HepG2 (cell line): ENCODE results near the gene NFATC3. TPM values are rescaled to one million over a fixed set of nuclear protein-coding genes. Genes with fewer than 3 reads are reported as not detected.

ENCODE experiments used
- ATF7 ChIP-seq, 2 experiments: fragments of 450-650 bp in 1 of 2; sonication (generic) in 1 of 2; formaldehyde crosslinking in 1 of 2; IDR thresholded peaks; 2 replicates each; pipeline versions ENCODE4 v1.4.0 to v1.6.1; 2016 to 2020; ENCODE audit warnings: antibody characterized with exemption in 1 of 2, mild to moderate bottlenecking in 1 of 2, missing genetic modification reagents in 1 of 2
- BCL6 ChIP-seq: IDR thresholded peaks from 2 replicates; pipeline ENCODE4 v1.6.1; 2016; ENCODE audit warnings: missing genetic modification reagents, missing compliant biosample characterization
- EHMT2 ChIP-seq: fragments of 200-600 bp; sonication (generic); IDR thresholded peaks from 2 replicates; pipeline ENCODE4 v1.7.0; 2017; ENCODE audit warnings: antibody characterized with exemption, low read depth, low read length, borderline replicate concordance
- ESRRA ChIP-seq: sonication (generic); formaldehyde crosslinking; IDR thresholded peaks from 2 replicates; pipeline ENCODE4 v1.5.1; 2020; ENCODE audit warnings: mild to moderate bottlenecking, low read depth, missing genetic modification reagents
- KMT2B ChIP-seq: IDR thresholded peaks from 2 replicates; pipeline ENCODE4 v1.6.1; 2016; ENCODE audit warnings: missing genetic modification reagents, missing compliant biosample characterization
- NFKBIZ ChIP-seq: IDR thresholded peaks from 2 replicates; pipeline ENCODE4 v1.6.1; 2018; ENCODE audit warnings: missing genetic modification reagents, missing compliant biosample characterization
- NONO ChIP-seq, 2 experiments: fragments of 450-650 bp in 1 of 2; sonication (generic) in 1 of 2; formaldehyde crosslinking in 1 of 2; IDR thresholded peaks in 1 of 2; conservative IDR thresholded peaks in 1 of 2; 2 replicates each; pipeline versions ENCODE4 v1.6.1 to v1.8.0; 2017 to 2022; ENCODE audit warnings: mild to moderate bottlenecking in 1 of 2, missing genetic modification reagents in 1 of 2, moderate library complexity in 1 of 2
- RBFOX2 ChIP-seq: fragments of 200-400 bp; formaldehyde crosslinking; IDR thresholded peaks from 2 replicates; pipeline ENCODE4 v1.6.1; 2017; ENCODE audit warnings: low read depth, mild to moderate bottlenecking, low read length
- REST ChIP-seq, 2 experiments: IDR thresholded peaks; 2 replicates each; pipeline ENCODE4 v1.6.1; 2011 to 2012; ENCODE audit warnings: low read length in 2 of 2, borderline replicate concordance in 1 of 2, low read depth in 1 of 2, mild to moderate bottlenecking in 1 of 2, moderate library complexity in 1 of 2
- SOX13 ChIP-seq, 3 experiments: fragments of 450-650 bp in 1 of 3; sonication (generic) in 1 of 3; formaldehyde crosslinking in 1 of 3; IDR thresholded peaks in 2 of 3; conservative IDR thresholded peaks in 1 of 3; 2 replicates each; pipeline versions ENCODE4 v1.5.0 to v1.6.1; 2016 to 2020; ENCODE audit warnings: antibody characterized with exemption in 1 of 3, mild to moderate bottlenecking in 1 of 3, missing compliant biosample characterization in 1 of 3, missing genetic modification reagents in 1 of 3, moderate library complexity in 1 of 3
- UBTF ChIP-seq: sonication (generic); formaldehyde crosslinking; IDR thresholded peaks from 2 replicates; pipeline ENCODE4 v1.4.0; 2020; ENCODE audit warnings: mild to moderate bottlenecking, missing genetic modification reagents
- ZFP82 ChIP-seq: sonication (generic); formaldehyde crosslinking; IDR thresholded peaks from 2 replicates; pipeline ENCODE4 v1.5.1; 2020; ENCODE audit warnings: mild to moderate bottlenecking, missing genetic modification reagents, borderline replicate concordance
- polyA plus RNA-seq, 8 experiments: library from polyadenylated mRNA; depleted of rRNA in 3 of 8; stranded (reverse) in 7 of 8; unstranded in 1 of 8; fragments of >200 nt; fragmentation: Illumina TruSeq in 4 of 8; extraction: Trizol in 4 of 8; gene quantifications; 2 replicates each; pipeline versions ENCODE4 v1.2.1 to v1.2.3, GENCODE V29; 2011 to 2016; ENCODE audit warnings: low read depth in 4 of 8, missing spikeins in 1 of 8, mixed read lengths in 1 of 8; ENCODE audit not compliant: insufficient read depth in 1 of 8
- total RNA-seq, 5 experiments: library from RNA; depleted of rRNA; stranded (reverse); fragments of >200 nt; fragmentation: Illumina TruSeq; extraction: Trizol; gene quantifications; 2 replicates each; pipeline ENCODE4 v1.2.3, GENCODE V29; 2016; ENCODE audit warnings: low read depth in 1 of 5
- TF ChIP-seq, protein P1 (sequence below): sonication (generic); formaldehyde crosslinking; IDR thresholded peaks from 2 replicates; pipeline ENCODE4 v1.5.1; 2020; ENCODE audit warnings: mild to moderate bottlenecking, missing genetic modification reagents, moderate library complexity

Gene NFATC3
- total and polyA plus RNA-seq, 2 of the 13 experiments (the other 11 are each of a cell fraction or from before 2014, with no cell fraction given): 52.6 to 62.7 TPM

DNA sequence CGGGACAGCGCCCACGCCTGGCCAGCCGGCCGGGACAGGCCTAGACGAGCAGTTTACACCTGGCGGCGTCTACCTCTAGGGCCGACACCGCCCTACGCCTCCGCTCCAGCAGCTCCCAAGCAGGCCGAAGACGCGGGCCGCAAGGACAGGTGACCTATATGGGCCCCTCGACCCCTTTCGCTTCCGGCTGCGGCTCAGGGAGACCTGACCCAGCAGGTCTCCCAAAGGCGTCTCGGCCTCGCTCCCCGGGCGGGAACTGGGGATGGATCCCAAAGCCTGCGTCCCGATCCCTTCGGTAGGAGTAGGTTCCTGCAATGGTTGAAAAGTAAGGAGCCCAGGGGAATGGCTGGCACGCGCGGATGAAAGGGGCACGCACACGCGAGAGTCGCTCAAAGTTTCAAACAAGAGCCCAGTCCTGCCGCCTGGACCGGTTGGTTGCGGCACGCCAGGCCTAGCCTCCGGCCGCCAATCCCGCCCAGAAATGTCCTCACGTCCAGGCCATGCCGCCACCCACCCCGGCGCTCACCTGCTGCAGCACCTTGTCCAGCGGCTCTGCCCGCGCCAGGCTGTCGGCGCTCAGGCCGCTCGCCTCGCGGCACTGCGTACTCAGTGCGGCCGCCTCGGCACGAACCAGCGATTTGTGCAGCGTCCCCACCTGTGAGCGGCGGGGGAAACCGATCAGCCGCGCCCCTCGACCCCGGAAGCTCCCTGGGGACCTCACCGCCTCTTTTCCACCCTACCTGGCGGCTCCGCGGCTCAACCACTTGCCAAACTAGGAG lies 150.1 kb downstream of the NFATC3 start (continued):
- no peak for TF ChIP-seq ATF7 (IDR thresholded peaks at IDR 0.05)
- TF ChIP-seq ATF7 (CRISPR knock-in tag; IDR thresholded peaks at IDR 0.05): no peak; the same call in 1 of the 2 replicates
- no peak for TF ChIP-seq NFKBIZ (CRISPR knock-in tag)
- 0 out of 2 replicates have a peak, but pooled peaks have one; percentile 18 for TF ChIP-seq BCL6 (CRISPR knock-in tag)
- TF ChIP-seq REST (IDR thresholded peaks at IDR 0.05; ENCODE audit: borderline replicate concordance in 1 of 2, low read depth in 1 of 2, low read length in 2 of 2): no peak
- TF ChIP-seq EHMT2: no peak
- peak; percentile 32; the same call in 1 of the 2 replicates for TF ChIP-seq ESRRA (CRISPR knock-in tag)
- TF ChIP-seq, protein P1, sequence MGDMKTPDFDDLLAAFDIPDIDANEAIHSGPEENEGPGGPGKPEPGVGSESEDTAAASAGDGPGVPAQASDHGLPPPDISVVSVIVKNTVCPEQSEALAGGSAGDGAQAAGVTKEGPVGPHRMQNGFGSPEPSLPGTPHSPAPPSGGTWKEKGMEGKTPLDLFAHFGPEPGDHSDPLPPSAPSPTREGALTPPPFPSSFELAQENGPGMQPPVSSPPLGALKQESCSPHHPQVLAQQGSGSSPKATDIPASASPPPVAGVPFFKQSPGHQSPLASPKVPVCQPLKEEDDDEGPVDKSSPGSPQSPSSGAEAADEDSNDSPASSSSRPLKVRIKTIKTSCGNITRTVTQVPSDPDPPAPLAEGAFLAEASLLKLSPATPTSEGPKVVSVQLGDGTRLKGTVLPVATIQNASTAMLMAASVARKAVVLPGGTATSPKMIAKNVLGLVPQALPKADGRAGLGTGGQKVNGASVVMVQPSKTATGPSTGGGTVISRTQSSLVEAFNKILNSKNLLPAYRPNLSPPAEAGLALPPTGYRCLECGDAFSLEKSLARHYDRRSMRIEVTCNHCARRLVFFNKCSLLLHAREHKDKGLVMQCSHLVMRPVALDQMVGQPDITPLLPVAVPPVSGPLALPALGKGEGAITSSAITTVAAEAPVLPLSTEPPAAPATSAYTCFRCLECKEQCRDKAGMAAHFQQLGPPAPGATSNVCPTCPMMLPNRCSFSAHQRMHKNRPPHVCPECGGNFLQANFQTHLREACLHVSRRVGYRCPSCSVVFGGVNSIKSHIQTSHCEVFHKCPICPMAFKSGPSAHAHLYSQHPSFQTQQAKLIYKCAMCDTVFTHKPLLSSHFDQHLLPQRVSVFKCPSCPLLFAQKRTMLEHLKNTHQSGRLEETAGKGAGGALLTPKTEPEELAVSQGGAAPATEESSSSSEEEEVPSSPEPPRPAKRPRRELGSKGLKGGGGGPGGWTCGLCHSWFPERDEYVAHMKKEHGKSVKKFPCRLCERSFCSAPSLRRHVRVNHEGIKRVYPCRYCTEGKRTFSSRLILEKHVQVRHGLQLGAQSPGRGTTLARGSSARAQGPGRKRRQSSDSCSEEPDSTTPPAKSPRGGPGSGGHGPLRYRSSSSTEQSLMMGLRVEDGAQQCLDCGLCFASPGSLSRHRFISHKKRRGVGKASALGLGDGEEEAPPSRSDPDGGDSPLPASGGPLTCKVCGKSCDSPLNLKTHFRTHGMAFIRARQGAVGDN (CRISPR knock-in tag): peak; percentile 85
- peak; percentile 96 for TF ChIP-seq ZFP82 (CRISPR knock-in tag)
- peak; percentile 72 for TF ChIP-seq UBTF (CRISPR knock-in tag)
- peak; percentile 79 for TF ChIP-seq RBFOX2
- no peak for TF ChIP-seq SOX13 (IDR thresholded peaks at IDR 0.05)
- no peak for TF ChIP-seq SOX13 (CRISPR knock-in tag; conservative IDR thresholded peaks at IDR 0.05 in 1 of 2, IDR thresholded peaks at IDR 0.05 in 1 of 2)
- 0 out of 2 replicates have a peak, but pooled peaks have one; percentile 30 for TF ChIP-seq KMT2B (CRISPR knock-in tag)
- no peak for TF ChIP-seq NONO (IDR thresholded peaks at IDR 0.05)
- TF ChIP-seq NONO (CRISPR knock-in tag; conservative IDR thresholded peaks at IDR 0.05): 0 out of 2 replicates have a peak, but pooled peaks have one; percentile 46
